ENCODE results near the gene BANF1. TPM values are rescaled to one million over a fixed set of nuclear protein-coding genes. Genes with fewer than 3 reads are reported as not detected.
A peak's percentile ranks its signal among the peaks of the same experiment; 100 is the strongest.

The BANF1 gene
- total and polyA plus RNA-seq, 4 experiments from 2014 or later = 90.8 to 163 (median 126) TPM

DNA sequence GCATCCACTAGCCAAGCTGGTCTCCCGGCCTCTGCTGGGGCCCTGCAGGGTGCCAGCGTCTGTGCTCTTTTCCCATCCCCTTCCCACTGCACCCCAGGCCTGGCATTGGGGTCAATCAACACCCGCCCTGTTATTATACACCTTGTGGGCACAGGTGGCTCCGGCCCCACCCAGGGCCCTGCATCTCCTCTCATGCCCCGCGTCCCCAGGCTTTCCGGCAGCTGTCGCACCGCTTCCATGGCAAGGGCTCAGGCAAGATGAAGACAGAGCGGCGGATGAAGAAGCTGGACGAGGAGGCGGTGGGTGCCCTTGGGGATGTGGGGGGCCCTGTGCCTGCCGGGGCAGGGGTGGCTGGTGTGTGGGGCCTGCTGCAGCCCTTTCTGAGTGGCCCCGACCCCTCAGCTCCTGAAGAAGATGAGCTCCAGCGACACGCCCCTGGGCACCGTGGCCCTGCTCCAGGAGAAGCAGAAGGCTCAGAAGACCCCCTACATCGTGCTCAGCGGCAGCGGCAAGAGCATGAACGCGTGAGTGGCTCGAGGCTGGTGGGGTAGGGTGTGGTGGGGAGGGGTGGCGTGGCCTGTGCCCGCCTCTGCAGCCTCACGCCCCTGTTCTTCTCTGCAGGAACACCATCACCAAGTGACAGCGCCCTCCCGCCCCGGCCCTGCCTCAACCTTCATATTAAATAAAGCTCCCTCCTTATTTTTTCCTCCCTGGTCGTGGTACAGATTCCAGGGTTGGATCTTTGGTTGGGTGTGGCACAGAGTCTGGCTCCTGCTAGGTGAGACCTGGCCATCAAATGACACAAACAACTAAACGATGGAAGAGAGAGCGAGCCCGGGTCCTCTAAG lies 23.7 kb upstream of the BANF1 start:
- intact Hi-C loops (cut with micrococcal nuclease) = no loop called here
- no peak for DNase-seq
- Histone ChIP-seq H3K4me3 (ENCODE audit: low read length in 2 of 2) (no peak overlapping the region), H3K27ac (ENCODE audit: low read depth, low read length) (no peak overlapping the region), H3K4me1 (ENCODE audit: insufficient read depth, low read length) (no peaks in the 10 kb centered on the region), H3K27me3 (ENCODE audit: insufficient read depth, low read length) (no peaks in the 10 kb centered on the region), H3K9me3 (ENCODE audit: control insufficient read depth in 1 of 2, low read length in 2 of 2) (no peaks in the 10 kb centered on the region), H3K36me3 (ENCODE audit: insufficient read depth, low read length) (peaks cover 24% of the 10 kb centered on the region)
- no peak overlapping the region for H3K27ac Mint-ChIP-seq
- no peaks in the 10 kb centered on the region for H3K27me3 Mint-ChIP-seq
- no peak overlapping the region for H3K4me3 Mint-ChIP-seq
- CTCF ChIA-PET (ENCODE audit: partially characterized antibody) = interaction anchor here (1.2 to 2.0 kb wide), 2 partner anchors 11 to 267 kb away, joined by 3 to 11 read pairs; partner anchors contain the start of gene KAT5
- POLR2A ChIA-PET (ENCODE audit: partially characterized antibody) = no interaction called here
- H3K9me3 Mint-ChIP-seq = no peaks in the 10 kb centered on the region
- H3K4me1 Mint-ChIP-seq = peaks cover 0 to 4% (median under 1%) of the 10 kb centered on the region in 4 donors
- peaks cover 18 to 39% of the 10 kb centered on the region in 2 donors for H3K36me3 Mint-ChIP-seq

- peaks cover 15 to 36% of the 10 kb centered on the region in 2 donors for H3K36me3 Mint-ChIP-seq
- H3K9me3 Mint-ChIP-seq = no peaks in the 10 kb centered on the region
- intact Hi-C loops (cut with micrococcal nuclease) = no loop called here
- Histone ChIP-seq H3K9me3 (ENCODE audit: control insufficient read depth in 1 of 2, low read length in 2 of 2) (no peaks in the 10 kb centered on the region), H3K4me1 (ENCODE audit: insufficient read depth, low read length) (no peaks in the 10 kb centered on the region), H3K4me3 (ENCODE audit: low read length in 2 of 2) (no peak overlapping the region), H3K27ac (ENCODE audit: low read depth, low read length) (no peak overlapping the region), H3K27me3 (ENCODE audit: insufficient read depth, low read length) (no peaks in the 10 kb centered on the region), H3K36me3 (ENCODE audit: insufficient read depth, low read length) (peaks cover 24% of the 10 kb centered on the region)
- H3K4me3 Mint-ChIP-seq = no peak overlapping the region
- no peak overlapping the region for H3K27ac Mint-ChIP-seq
- H3K27me3 Mint-ChIP-seq = no peaks in the 10 kb centered on the region
- POLR2A ChIA-PET (ENCODE audit: partially characterized antibody) = interaction anchor here (0.8 to 1.1 kb wide), 2 partner anchors 90 to 128 kb away, joined by 3 read pairs; no protein-coding TSS in a partner anchor
- H3K4me1 Mint-ChIP-seq = peaks cover 0 to 4% (median under 1%) of the 10 kb centered on the region in 4 donors
- peak in 1 of 5 donors; percentile 8 for DNase-seq
- CTCF ChIA-PET (ENCODE audit: partially characterized antibody) = interaction anchor here (1.2 to 2.0 kb wide), 2 partner anchors 10 to 268 kb away, joined by 3 to 11 read pairs; partner anchors contain the start of gene KAT5
These were observed 23.0 kb upstream of the BANF1 start for GRCh38 chr11:65979261-65979759.

DNA sequence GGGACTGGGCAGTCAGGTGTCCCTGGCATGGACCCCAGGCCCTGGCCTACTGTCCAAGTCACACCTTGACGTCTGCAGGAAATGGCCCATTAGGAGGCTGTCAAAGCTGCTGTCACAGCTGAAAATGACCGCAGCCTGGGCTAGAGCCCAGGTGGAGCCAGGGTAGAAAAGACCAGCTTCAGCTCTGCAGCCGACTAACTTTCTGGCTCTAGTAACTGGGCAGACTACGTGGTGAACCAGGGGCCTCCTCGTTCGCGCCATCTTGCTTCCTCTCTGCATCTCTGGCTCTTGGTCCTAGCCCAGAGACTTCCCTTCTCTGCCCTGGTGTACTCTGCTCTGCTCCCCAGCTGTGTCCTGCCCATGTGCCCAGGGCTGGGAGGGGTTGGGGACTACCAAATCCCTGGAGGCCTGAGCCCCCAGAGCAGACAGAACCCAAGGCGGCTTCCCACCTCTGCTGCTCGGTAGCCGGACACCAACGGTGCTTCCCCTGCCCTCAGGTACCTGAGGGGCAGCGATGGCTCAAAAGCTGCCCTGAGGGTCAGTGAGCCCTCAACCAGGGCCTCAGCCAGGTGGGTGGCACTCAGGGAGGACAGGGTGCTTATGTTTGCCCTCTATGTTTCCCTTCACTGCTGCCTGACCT lies 21.1 kb upstream of the BANF1 start:
- no peaks in the 10 kb centered on the region for H3K4me1 ChIP-seq (ENCODE audit: insufficient read depth, low read length)
- no peak overlapping the region for H3K4me3 ChIP-seq (ENCODE audit: low read length in 2 of 2)
- CTCF ChIA-PET (ENCODE audit: partially characterized antibody) = no interaction called here
- no peak overlapping the region for H3K27ac ChIP-seq (ENCODE audit: low read depth, low read length)
- peaks cover 20% of the 10 kb centered on the region for H3K36me3 ChIP-seq (ENCODE audit: insufficient read depth, low read length)
- H3K27ac Mint-ChIP-seq = peak overlapping the region in 2 of 7 donors; percentile 50 to 63
- no peaks in the 10 kb centered on the region for H3K9me3 ChIP-seq (ENCODE audit: control insufficient read depth in 1 of 2, low read length in 2 of 2)
- intact Hi-C loops (cut with micrococcal nuclease) = no loop called here
- H3K4me3 Mint-ChIP-seq = no peak overlapping the region
- no peaks in the 10 kb centered on the region for H3K27me3 ChIP-seq (ENCODE audit: insufficient read depth, low read length)
- POLR2A ChIA-PET (ENCODE audit: partially characterized antibody) = interaction anchor here (0.8 to 1.4 kb wide), 3 partner anchors 19 to 96 kb away, joined by 3 read pairs; partner anchors contain the start of gene SART1
- H3K4me1 Mint-ChIP-seq = peaks cover 0 to 2% (median 0%) of the 10 kb centered on the region in 4 donors
- H3K9me3 Mint-ChIP-seq = no peaks in the 10 kb centered on the region
- peak in 1 of 5 donors; percentile 16 for DNase-seq
- H3K27me3 Mint-ChIP-seq = no peaks in the 10 kb centered on the region
- H3K36me3 Mint-ChIP-seq = peaks cover 8 to 27% of the 10 kb centered on the region in 2 donors

DNA sequence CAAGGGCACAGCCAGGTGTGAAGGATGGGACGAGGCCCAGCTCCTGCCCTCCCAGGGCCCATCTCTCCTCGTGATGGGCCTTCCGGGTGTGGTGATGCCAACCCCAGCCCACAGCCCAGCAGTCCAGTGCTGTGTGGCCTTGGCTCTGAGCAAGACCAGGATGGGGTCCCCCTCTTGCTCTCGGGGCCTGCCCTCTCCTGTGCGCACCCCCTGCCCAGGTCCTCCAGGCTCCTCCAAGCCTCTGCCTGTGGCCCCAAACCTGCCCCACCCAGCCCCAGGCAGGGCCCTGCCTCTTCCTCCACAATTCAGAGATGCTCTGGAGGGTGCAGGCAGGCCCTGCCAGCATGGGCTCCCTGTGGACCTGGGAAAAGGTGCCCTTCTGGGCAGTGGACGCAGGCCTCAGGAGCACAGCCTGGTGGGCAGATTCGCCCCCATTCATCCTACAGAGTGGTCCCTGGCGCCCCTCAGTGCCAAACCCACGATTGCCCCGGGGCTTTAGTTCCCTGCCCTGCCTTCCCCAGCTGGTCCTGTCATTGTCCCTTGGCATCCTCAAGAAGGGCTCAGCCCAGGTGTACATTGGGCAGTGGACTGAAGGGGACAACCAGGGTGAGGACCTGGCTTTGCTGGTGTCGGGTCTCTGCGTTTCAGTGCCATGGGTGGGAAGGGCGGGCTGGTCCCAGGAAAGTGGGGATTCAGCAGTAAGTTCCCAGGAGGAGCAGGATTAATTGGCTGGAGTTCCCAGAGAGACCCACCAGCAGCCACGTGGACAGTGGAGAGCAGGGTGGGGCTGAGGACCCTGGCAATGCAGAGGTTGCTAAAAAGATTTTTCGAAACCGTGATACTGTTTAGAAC lies 20.1 kb upstream of the BANF1 start:
- H3K27ac ChIP-seq (ENCODE audit: low read depth, low read length) = no peak overlapping the region
- H3K27me3 ChIP-seq (ENCODE audit: insufficient read depth, low read length) = no peaks in the 10 kb centered on the region
- H3K9me3 Mint-ChIP-seq = no peaks in the 10 kb centered on the region
- H3K4me3 Mint-ChIP-seq = no peak overlapping the region
- peak in 1 of 5 donors; percentile 30 for DNase-seq
- no peaks in the 10 kb centered on the region for H3K27me3 Mint-ChIP-seq
- intact Hi-C loops (cut with micrococcal nuclease) = no loop called here
- no peak overlapping the region for H3K27ac Mint-ChIP-seq
- CTCF ChIA-PET (ENCODE audit: partially characterized antibody) = interaction anchor here (0.6 to 13.9 kb wide), 2 partner anchors 95 to 160 kb away, joined by 3 to 255 read pairs; partner anchors contain the start of genes CCDC85B and FIBP
- peaks cover 16% of the 10 kb centered on the region for H3K36me3 ChIP-seq (ENCODE audit: insufficient read depth, low read length)
- H3K4me3 ChIP-seq (ENCODE audit: low read length in 2 of 2) = no peak overlapping the region
- H3K9me3 ChIP-seq (ENCODE audit: control insufficient read depth in 1 of 2, low read length in 2 of 2) = no peaks in the 10 kb centered on the region
- no peaks in the 10 kb centered on the region for H3K4me1 ChIP-seq (ENCODE audit: insufficient read depth, low read length)
- H3K36me3 Mint-ChIP-seq = peaks cover 8 to 20% of the 10 kb centered on the region in 2 donors
- peaks cover 0 to 2% (median 0%) of the 10 kb centered on the region in 4 donors for H3K4me1 Mint-ChIP-seq
- POLR2A ChIA-PET (ENCODE audit: partially characterized antibody) = interaction anchor here (0.9 to 1.4 kb wide), 3 partner anchors 20 to 97 kb away, joined by 3 to 6 read pairs (median 3); partner anchors contain the start of gene SART1

GRCh38 chr11:65982824-65983588 lies 19.3 kb upstream of the BANF1 start:
- no peak overlapping the region for H3K27ac ChIP-seq (ENCODE audit: low read depth, low read length)
- Mint-ChIP-seq H3K27ac (peak overlapping the region in 1 of 7 donors; percentile 29), H3K27me3 (no peaks in the 10 kb centered on the region), H3K4me1 (peaks cover 0 to 2% (median 0%) of the 10 kb centered on the region in 4 donors), H3K9me3 (no peaks in the 10 kb centered on the region), H3K4me3 (no peak overlapping the region), H3K36me3 (peaks cover 8 to 16% of the 10 kb centered on the region in 2 donors)
- intact Hi-C loops (cut with micrococcal nuclease) = no loop called here
- DNase-seq = no peak
- H3K27me3 ChIP-seq (ENCODE audit: insufficient read depth, low read length) = no peaks in the 10 kb centered on the region
- peaks cover 8% of the 10 kb centered on the region for H3K36me3 ChIP-seq (ENCODE audit: insufficient read depth, low read length)
- no peaks in the 10 kb centered on the region for H3K9me3 ChIP-seq (ENCODE audit: control insufficient read depth in 1 of 2, low read length in 2 of 2)
- ChIA-PET POLR2A (ENCODE audit: partially characterized antibody) (interaction anchor here (1.3 kb wide), 1 partner anchor 98 kb away, joined by 6 read pairs; no protein-coding TSS in a partner anchor), CTCF (ENCODE audit: partially characterized antibody) (interaction anchor here (0.6 to 13.9 kb wide), 4 partner anchors 9 to 203 kb away, joined by 3 to 255 read pairs (median 5); partner anchors contain the start of genes CCDC85B and FIBP)
- H3K4me3 ChIP-seq (ENCODE audit: low read length in 2 of 2) = no peak overlapping the region
- H3K4me1 ChIP-seq (ENCODE audit: insufficient read depth, low read length) = no peaks in the 10 kb centered on the region

- no peaks in the 10 kb centered on the region for H3K27me3 Mint-ChIP-seq
- H3K9me3 Mint-ChIP-seq = no peaks in the 10 kb centered on the region
- H3K4me1 Mint-ChIP-seq = peaks cover 0 to 2% (median 0%) of the 10 kb centered on the region in 4 donors
- Histone ChIP-seq H3K9me3 (ENCODE audit: control insufficient read depth in 1 of 2, low read length in 2 of 2) (no peaks in the 10 kb centered on the region), H3K27ac (ENCODE audit: low read depth, low read length) (no peak overlapping the region), H3K27me3 (ENCODE audit: insufficient read depth, low read length) (no peaks in the 10 kb centered on the region), H3K36me3 (ENCODE audit: insufficient read depth, low read length) (peaks cover 8% of the 10 kb centered on the region), H3K4me3 (ENCODE audit: low read length in 2 of 2) (no peak overlapping the region), H3K4me1 (ENCODE audit: insufficient read depth, low read length) (no peaks in the 10 kb centered on the region)
- intact Hi-C loops (cut with micrococcal nuclease) = no loop called here
- POLR2A ChIA-PET (ENCODE audit: partially characterized antibody) = interaction anchor here (1.3 kb wide), 1 partner anchor 99 kb away, joined by 6 read pairs; no protein-coding TSS in a partner anchor
- DNase-seq = peak in 1 of 5 donors; percentile 3
- H3K36me3 Mint-ChIP-seq = peaks cover 8 to 13% of the 10 kb centered on the region in 2 donors
- no peak overlapping the region for H3K27ac Mint-ChIP-seq
- CTCF ChIA-PET (ENCODE audit: partially characterized antibody) = interaction anchor here (0.6 to 13.9 kb wide), 3 partner anchors 8 to 204 kb away, joined by 3 to 255 read pairs (median 7); partner anchors contain the start of genes CCDC85B and FIBP
- H3K4me3 Mint-ChIP-seq = no peak overlapping the region
These were observed 18.7 kb upstream of the BANF1 start for GRCh38 chr11:65983589-65983987.
